ENCODE results near the gene C14orf119. TPM values are rescaled to one million over a fixed set of nuclear protein-coding genes. Genes with fewer than 3 reads are reported as not detected.

Gene C14orf119
- total RNA-seq, 1 experiment from 2014 or later = 54.5 TPM

DNA sequence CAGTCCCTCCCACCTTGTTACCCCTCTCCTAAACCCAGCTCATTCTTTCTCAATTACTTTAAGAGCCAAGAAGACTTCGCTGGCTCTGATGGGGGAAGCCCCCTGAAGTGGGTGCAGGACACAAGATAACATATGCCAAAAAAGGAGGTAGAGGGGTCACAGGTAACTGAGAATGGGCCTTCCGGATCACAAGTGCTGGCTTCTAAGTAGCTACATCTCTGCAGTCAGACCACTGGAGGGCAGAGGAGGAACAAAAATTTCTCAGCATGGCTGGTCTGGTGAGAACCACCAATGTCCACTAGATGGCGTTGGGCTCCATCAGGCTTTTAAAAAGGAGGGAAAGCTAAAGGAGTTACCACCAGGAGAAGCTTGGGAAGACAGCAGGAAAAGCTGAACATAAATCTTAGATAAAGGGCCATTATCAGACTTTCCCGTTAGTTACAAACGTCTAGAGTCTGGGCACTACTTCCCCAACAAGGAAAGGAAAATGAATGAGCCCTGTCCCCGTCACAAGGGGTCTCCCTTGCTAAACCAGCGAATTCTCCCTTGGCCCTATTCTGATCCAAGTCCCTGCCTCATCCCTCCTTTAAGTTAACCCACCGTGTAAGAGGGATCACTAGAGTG, 26.4 kb upstream of the C14orf119 start:
- Histone ChIP-seq H3K27me3 (replicated peaks; ENCODE audit: insufficient read depth, low read depth, low read length, poor library complexity) (no peaks in the 10 kb centered on the region), H3K36me3 (ENCODE audit: insufficient read depth, low read length, poor library complexity, severe bottlenecking) (peaks cover 73% of the 10 kb centered on the region), H3K27ac (ENCODE audit: low read depth, low read length, poor library complexity, severe bottlenecking) (peak overlapping the region; percentile 57), H3K4me1 (ENCODE audit: insufficient read depth, low read length, poor library complexity, severe bottlenecking) (peaks cover 38% of the 10 kb centered on the region), H3K9me3 (ENCODE audit: low read depth, low read length, poor library complexity, severe bottlenecking) (no peaks in the 10 kb centered on the region), H3K4me3 (ENCODE audit: low read depth, low read length, poor library complexity, severe bottlenecking) (peak overlapping the region; percentile 5)
- peak; percentile 95 for DNase-seq (ENCODE audit: low spot score)
- no TSS peak for BruUV-seq (replicated peaks)
- ChIA-PET CTCF (interaction anchor here (0.5 to 1.9 kb wide), 27 partner anchors 9 to 508 kb away, joined by 3 to 26 read pairs (median 5); partner anchors contain the start of genes ACIN1, AJUBA, BCL2L2 and C14orf119), POLR2A (ENCODE audit: low non-redundant PET) (interaction anchor here (0.5 kb wide), 1 partner anchor 91 kb away, joined by 3 read pairs; no protein-coding TSS in a partner anchor)
- intact Hi-C loops (cut with micrococcal nuclease; ENCODE audit: unreplicated experiment) = no loop called here
- TF ChIP-seq EZH2 (IDR thresholded peaks at IDR 0.05; ENCODE audit: borderline replicate concordance, low read depth, low read length, poor library complexity, severe bottlenecking) (no peak), CTCF (conservative IDR thresholded peaks at IDR 0.05; ENCODE audit: low read depth, low read length) (peak; percentile 100)

DNA sequence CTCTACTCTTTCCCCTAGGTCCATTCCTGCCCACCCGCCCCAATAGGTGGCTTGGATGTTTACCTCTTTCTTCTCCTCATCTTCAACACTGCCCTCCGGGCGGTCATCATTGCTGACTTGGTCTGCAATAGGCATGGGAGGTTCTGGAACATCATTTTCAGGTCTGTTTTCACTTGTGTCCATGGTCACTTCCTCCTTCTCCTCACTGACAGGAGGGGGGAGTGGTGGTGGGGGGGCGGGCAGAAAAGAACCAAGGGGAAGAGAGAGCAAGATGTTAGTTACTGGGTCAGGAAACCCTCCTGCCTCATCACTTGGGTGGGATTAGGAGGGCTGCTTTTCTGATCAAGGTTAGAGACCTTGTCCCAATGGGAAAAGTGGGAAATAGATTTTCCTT, 25.9 kb upstream of the C14orf119 start:
- no TSS peak for BruUV-seq (replicated peaks)
- H3K36me3 ChIP-seq (ENCODE audit: insufficient read depth, low read length, poor library complexity, severe bottlenecking) = peaks cover 71% of the 10 kb centered on the region

More for the DNA sequence above, 25.9 kb upstream of the C14orf119 start:
- intact Hi-C loops (cut with micrococcal nuclease; ENCODE audit: unreplicated experiment) = no loop called here
- TF ChIP-seq EZH2 (IDR thresholded peaks at IDR 0.05; ENCODE audit: borderline replicate concordance, low read depth, low read length, poor library complexity, severe bottlenecking) = no peak
- no peak for TF ChIP-seq CTCF (conservative IDR thresholded peaks at IDR 0.05; ENCODE audit: low read depth, low read length)
- ChIA-PET CTCF (interaction anchor here (0.5 to 1.9 kb wide), 21 partner anchors 8 to 509 kb away, joined by 3 to 26 read pairs (median 6); partner anchors contain the start of genes ACIN1, AJUBA, C14orf119 and CDH24), POLR2A (ENCODE audit: low non-redundant PET) (no interaction called here)
- Histone ChIP-seq H3K4me1 (ENCODE audit: insufficient read depth, low read length, poor library complexity, severe bottlenecking) (peaks cover 38% of the 10 kb centered on the region), H3K4me3 (ENCODE audit: low read depth, low read length, poor library complexity, severe bottlenecking) (no peak overlapping the region), H3K9me3 (ENCODE audit: low read depth, low read length, poor library complexity, severe bottlenecking) (no peaks in the 10 kb centered on the region), H3K27ac (ENCODE audit: low read depth, low read length, poor library complexity, severe bottlenecking) (peak overlapping the region; percentile 57), H3K27me3 (replicated peaks; ENCODE audit: insufficient read depth, low read depth, low read length, poor library complexity) (no peaks in the 10 kb centered on the region)
- no peak for DNase-seq (ENCODE audit: low spot score)

All from A673 (cell line).